MCF 10A (cell line): ENCODE results near the gene EIF1B. TPM values are rescaled to one million over a fixed set of nuclear protein-coding genes. Genes with fewer than 3 reads are reported as not detected.
A peak's percentile ranks its signal among the peaks of the same experiment; 100 is the strongest.

Source experiments
- BruUV-seq: library from RNA; stranded (reverse); fragments of 400-500 nt; replicated peaks from 2 replicates; lab custom pipeline; 2021; lab: Mats Ljungman, UMichigan
- CTCF ChIA-PET: fragments of 300-600 bp; sonication (Branson Sonifier 250); formaldehyde crosslinking; extraction: SDS; loops from one replicate; lab custom pipeline; 2021; ENCODE audit warnings: antibody characterized with exemption, inconsistent platforms; lab: Yijun Ruan, JAX
- POLR2A ChIA-PET: fragments of 300-600, 350-650 bp; sonication (Branson Sonifier 250); formaldehyde crosslinking; extraction: SDS; loops from one replicate; lab custom pipeline; 2020; ENCODE audit warnings: antibody characterized with exemption, inconsistent platforms; lab: Yijun Ruan, JAX
- DNase-seq: peaks from one replicate; pipeline ENCODE4 v3.0.0-alpha.2; 2018; ENCODE audit not compliant: unreplicated experiment
- H3K27ac Mint-ChIP-seq: one replicate; pipeline ENCODE4 v1.8.0; 2022; ENCODE audit warnings: mild to moderate bottlenecking, low read depth, mixed read lengths; ENCODE audit not compliant: unreplicated experiment
- H3K27me3 Mint-ChIP-seq: one replicate; pipeline ENCODE4 v1.8.0; 2022; ENCODE audit warnings: mixed read lengths; ENCODE audit not compliant: insufficient read depth, unreplicated experiment
- H3K36me3 Mint-ChIP-seq: one replicate; pipeline ENCODE4 v1.8.0; 2022; ENCODE audit warnings: mild to moderate bottlenecking, moderate library complexity, mixed read lengths; ENCODE audit not compliant: insufficient read depth, unreplicated experiment
- H3K4me1 Mint-ChIP-seq: one replicate; pipeline ENCODE4 v1.8.0; 2022; ENCODE audit warnings: mixed read lengths; ENCODE audit not compliant: insufficient read depth, unreplicated experiment
- H3K4me3 Mint-ChIP-seq: one replicate; pipeline ENCODE4 v1.8.0; 2022; ENCODE audit warnings: mild to moderate bottlenecking, moderate library complexity, mixed read lengths; ENCODE audit not compliant: unreplicated experiment
- H3K9me3 Mint-ChIP-seq: one replicate; pipeline ENCODE4 v1.8.0; 2022; ENCODE audit warnings: mixed read lengths; ENCODE audit not compliant: unreplicated experiment
- CTCF ChIP-seq: fragments of 200-600 bp; IDR thresholded peaks from one replicate; pipeline ENCODE4 v1.8.0; 2022; ENCODE audit warnings: antibody characterized with exemption, mild to moderate bottlenecking; ENCODE audit not compliant: unreplicated experiment
- intact Hi-C: fragments of 100-400 bp; cut with micrococcal nuclease; formaldehyde crosslinking; loops from 2 replicates; pipeline ENCODE4 v1.14.1; 2022
- total RNA-seq: library from RNA; stranded (reverse); gene quantifications from 2 replicates; pipeline ENCODE4 v1.2.3, GENCODE V29; 2022

Gene EIF1B
- total RNA-seq, 1 experiment from 2014 or later = 69.3 TPM

GRCh38 chr3:40312661-40313226 lies 3.2 kb downstream of the EIF1B start:
- intact Hi-C loops = loop anchor here (10.0 kb wide), 4 partner anchors 648 to 908 kb away; partner anchors contain the start of gene RPSA
- BruUV-seq = no TSS peak
- Mint-ChIP-seq H3K4me1 (peaks cover 6% of the 10 kb centered on the region), H3K27ac (no peak overlapping the region), H3K36me3 (peaks cover 31% of the 10 kb centered on the region), H3K9me3 (no peaks in the 10 kb centered on the region), H3K4me3 (no peak overlapping the region), H3K27me3 (no peaks in the 10 kb centered on the region)
- ChIA-PET CTCF (interaction anchor here (0.6 to 18.1 kb wide), 3 partner anchors 8 to 161 kb away, joined by 3 to 452 read pairs (median 5); no protein-coding TSS in a partner anchor), POLR2A (interaction anchor here (0.6 to 1.8 kb wide), 7 partner anchors 10 to 890 kb away, joined by 3 to 5 read pairs (median 3); no protein-coding TSS in a partner anchor)
- DNase-seq = no peak
- no peak for TF ChIP-seq CTCF

- Mint-ChIP-seq H3K4me3 (no peak overlapping the region), H3K9me3 (no peaks in the 10 kb centered on the region), H3K4me1 (peaks cover 6% of the 10 kb centered on the region), H3K27me3 (no peaks in the 10 kb centered on the region), H3K36me3 (peaks cover 31% of the 10 kb centered on the region), H3K27ac (no peak overlapping the region)
- intact Hi-C loops = loop anchor here (10.0 kb wide), 4 partner anchors 649 to 909 kb away; partner anchors contain the start of gene RPSA
- DNase-seq = peak; percentile 25
- ChIA-PET CTCF (interaction anchor here (0.6 to 18.1 kb wide), 8 partner anchors 13 to 866 kb away, joined by 3 to 452 read pairs (median 4); no protein-coding TSS in a partner anchor), POLR2A (interaction anchor here (2.1 kb wide), 1 partner anchor 121 kb away, joined by 7 read pairs; no protein-coding TSS in a partner anchor)
- no TSS peak for BruUV-seq
- TF ChIP-seq CTCF = no peak
These were observed 4.7 kb downstream of the EIF1B start for GRCh38 chr3:40313975-40314860.

- peak; percentile 68 for DNase-seq
- H3K27ac Mint-ChIP-seq = no peak overlapping the region
- no peaks in the 10 kb centered on the region for H3K9me3 Mint-ChIP-seq
- peak; percentile 73 for TF ChIP-seq CTCF
- peaks cover 5% of the 10 kb centered on the region for H3K4me1 Mint-ChIP-seq
- no TSS peak for BruUV-seq
- intact Hi-C loops = loop anchor here (1.0 to 10.0 kb wide), 5 partner anchors 125 to 912 kb away; partner anchors contain the start of gene RPSA
- ChIA-PET POLR2A (interaction anchor here (1.2 to 1.6 kb wide), 3 partner anchors 123 to 911 kb away, joined by 3 to 7 read pairs (median 4); partner anchors contain the start of gene RPSA), CTCF (interaction anchor here (0.5 to 18.1 kb wide), 43 partner anchors 10 to 902 kb away, joined by 3 to 452 read pairs (median 4); partner anchors contain the start of gene RPL14)
- H3K36me3 Mint-ChIP-seq = peaks cover 20% of the 10 kb centered on the region
- no peaks in the 10 kb centered on the region for H3K27me3 Mint-ChIP-seq
- no peak overlapping the region for H3K4me3 Mint-ChIP-seq
These were observed 7.8 kb downstream of the EIF1B start for GRCh38 chr3:40317061-40317855.
